GM12878 (cell line): ENCODE measurements around the gene PDS5A. TPM values are rescaled to one million over a fixed set of nuclear protein-coding genes. Genes with fewer than 3 reads are reported as not detected.
"Not testable (repeated sequence)": the region's sequence is repeated elsewhere in the genome, so short reads cannot be mapped to it uniquely, and the experiment has no call there.

Experiments used
- ATAC-seq: fragments of 200-7000 bp; cut with Tn5 transposase; 3 replicates; pipeline ENCODE4 v1.9.1; 2020; ENCODE audit warnings: mild to moderate bottlenecking, moderate library complexity
- BruUV-seq: library from RNA; stranded (reverse); fragments of 400-500 nt; replicated peaks from 2 replicates; lab custom pipeline; 2021; lab: Mats Ljungman, UMichigan
- CTCF ChIA-PET: fragments of 300-600 bp; sonication (Branson Sonifier 250); formaldehyde crosslinking; extraction: SDS; loops from one replicate; lab custom pipeline; 2021; ENCODE audit warnings: inconsistent platforms; lab: Yijun Ruan, JAX
- POLR2A ChIA-PET: fragments of 350-600 bp; formaldehyde crosslinking; extraction: SDS; loops from one replicate; lab custom pipeline; 2021; ENCODE audit warnings: inconsistent platforms; lab: Charles Lee
- RAD21 ChIA-PET: fragments of 300-600 bp; sonication (Branson Sonifier 250); formaldehyde crosslinking; loops from one replicate; lab custom pipeline; 2023; ENCODE audit warnings: antibody characterized with exemption; ENCODE audit not compliant: unreplicated experiment; lab: Charles Lee
- SMC1A ChIA-PET: fragments of 300-600 bp; sonication (Branson Sonifier 250); formaldehyde crosslinking; loops from one replicate; lab custom pipeline; 2023; ENCODE audit not compliant: unreplicated experiment, uncharacterized antibody; lab: Charles Lee
- DNase-seq: peaks from one replicate; pipeline ENCODE4 v3.0.0-alpha.2; 2011; ENCODE audit warnings: low read depth, low spot score
- FAIRE-seq: peaks from 3 replicates; lab custom pipeline; 2011; peaks lifted over from hg19 to GRCh38; lab: Jason Lieb, UNC
- H2AFZ ChIP-seq: 2 replicates; pipeline ENCODE4 v1.6.0; 2011; ENCODE audit warnings: low read depth, low read length, control low read depth; ENCODE audit not compliant: control insufficient read depth
- H3K27ac ChIP-seq: 2 replicates; pipeline ENCODE4 v1.5.1; 2011; ENCODE audit warnings: control low read depth; ENCODE audit not compliant: control insufficient read depth, insufficient read depth
- H3K27me3 ChIP-seq, 2 experiments: replicated peaks in 1 of 2; 2 replicates each; pipeline versions ENCODE4 v1.6.0 to v1.6.1; 2011; ENCODE audit warnings: low read length in 1 of 2; ENCODE audit not compliant: control insufficient read depth in 2 of 2, insufficient read depth in 2 of 2
- H3K36me3 ChIP-seq, 2 experiments: 2 replicates each; pipeline ENCODE4 v1.5.1; 2011; ENCODE audit warnings: low read length in 1 of 2; ENCODE audit not compliant: control insufficient read depth in 2 of 2, insufficient read depth in 2 of 2
- H3K4me1 ChIP-seq: 2 replicates; pipeline ENCODE4 v1.6.1; 2011; ENCODE audit warnings: mild to moderate bottlenecking, low read length, moderate library complexity, mixed read lengths; ENCODE audit not compliant: control insufficient read depth, insufficient read depth
- H3K4me2 ChIP-seq: 2 replicates; pipeline ENCODE4 v1.6.0; 2011; ENCODE audit warnings: control low read depth; ENCODE audit not compliant: control insufficient read depth, insufficient read depth
- H3K4me3 ChIP-seq: fragments of 200-600 bp; sonication (generic); 2 replicates; pipeline ENCODE4 v1.5.1; 2016
- H3K79me2 ChIP-seq: 2 replicates; pipeline ENCODE4 v1.6.0; 2011; ENCODE audit warnings: low read length; ENCODE audit not compliant: control insufficient read depth, insufficient read depth
- H3K9ac ChIP-seq: 2 replicates; pipeline ENCODE4 v1.8.0; 2011; ENCODE audit warnings: low read length, control low read depth, mixed read lengths; ENCODE audit not compliant: control insufficient read depth, insufficient read depth
- H3K9me3 ChIP-seq: replicated peaks from 3 replicates; pipeline ENCODE4 v1.5.1; 2011; ENCODE audit warnings: mild to moderate bottlenecking, low read length; ENCODE audit not compliant: control insufficient read depth, insufficient read depth
- H4K20me1 ChIP-seq: 2 replicates; pipeline ENCODE4 v1.6.0; 2011; ENCODE audit not compliant: control insufficient read depth, insufficient read depth
- CBFB ChIP-seq: IDR thresholded peaks from 2 replicates; pipeline ENCODE4 v1.6.1; 2016; ENCODE audit warnings: antibody characterized with exemption, low read depth
- DPF2 ChIP-seq: fragments of 450-650 bp; IDR thresholded peaks from 2 replicates; pipeline ENCODE4 v1.6.1; 2017; ENCODE audit warnings: mild to moderate bottlenecking
- EGR1 ChIP-seq, 2 experiments: IDR thresholded peaks; 1 replicate in 1 of 2; 2 replicates in 1 of 2; pipeline ENCODE4 v1.6.1; 2011 to 2012; ENCODE audit warnings: low read depth in 2 of 2, low read length in 2 of 2, borderline replicate concordance in 1 of 2, mild to moderate bottlenecking in 1 of 2, moderate library complexity in 1 of 2
- ELK1 ChIP-seq: IDR thresholded peaks from 2 replicates; pipeline ENCODE4 v1.6.1; 2012; ENCODE audit warnings: low read depth, low read length, improper control_type of control experiment
- JUND ChIP-seq: IDR thresholded peaks from 2 replicates; pipeline ENCODE4 v1.6.1; 2012; ENCODE audit warnings: low read depth, mild to moderate bottlenecking, low read length, improper control_type of control experiment, moderate library complexity
- NBN ChIP-seq: fragments of 450-650 bp; IDR thresholded peaks from 2 replicates; pipeline ENCODE4 v1.6.1; 2016
- NR2F1 ChIP-seq: fragments of 450-650 bp; conservative IDR thresholded peaks from 2 replicates; pipeline ENCODE4 v1.6.1; 2017; ENCODE audit warnings: mild to moderate bottlenecking
- POLR2A ChIP-seq: IDR thresholded peaks from 2 replicates; pipeline ENCODE4 v1.6.1; 2011; ENCODE audit warnings: low read depth, mild to moderate bottlenecking, low read length
- TAF1 ChIP-seq: IDR thresholded peaks from 2 replicates; pipeline ENCODE4 v1.6.1; 2011; ENCODE audit warnings: mild to moderate bottlenecking, low read depth, low read length, borderline replicate concordance
- ZNF384 ChIP-seq: IDR thresholded peaks from 2 replicates; pipeline ENCODE4 v1.6.1; 2012; ENCODE audit warnings: low read depth, mild to moderate bottlenecking, low read length, improper control_type of control experiment, borderline replicate concordance
- WGBS: methylation state at CpG from one replicate; pipeline ENCODE4 v1.1.6; 2016; ENCODE audit warnings: low lambda C conversion rate; ENCODE audit not compliant: insufficient replicate concordance, insufficient coverage; ENCODE audit errors: missing lambda C conversion rate; 5-methylcytosine and 5-hydroxymethylcytosine counted together
- in situ Hi-C: fragments of 300-500 bp; cut with MboI; formaldehyde crosslinking; loops from 9 replicates; pipeline ENCODE4 v1.14.3; 2018; ENCODE audit warnings: mixed read lengths
- intact Hi-C: fragments of 100-400 bp; cut with micrococcal nuclease; formaldehyde crosslinking; loops from one replicate; pipeline ENCODE4 v1.14.2; 2022; ENCODE audit not compliant: unreplicated experiment
- polyA plus RNA-seq, 11 experiments: library from polyadenylated mRNA; depleted of rRNA in 4 of 11; unstranded in 6 of 11; stranded (reverse) in 5 of 11; fragments of >200 nt; fragmentation: Nextera tagmentation in 4 of 11; fragmentation: Illumina TruSeq in 1 of 11; extraction: Ambion mirVana in 4 of 11; extraction: Trizol in 1 of 11; gene quantifications; 1 replicate in 1 of 11; 2 replicates in 10 of 11; pipeline versions ENCODE4 v1.2.1 to v1.2.3, GENCODE V29; 2011 to 2016; ENCODE audit warnings: inconsistent platforms in 2 of 11, missing spikeins in 2 of 11, low read depth in 1 of 11
- total RNA-seq, 4 experiments: library from RNA; depleted of rRNA in 3 of 4; stranded (reverse); fragments of >200 nt in 3 of 4; fragmentation: Illumina TruSeq in 1 of 4; extraction: Trizol in 1 of 4; gene quantifications; 2 replicates each; pipeline versions ENCODE4 v1.2.1 to v1.2.3, GENCODE V29; 2013 to 2021

The PDS5A gene
- total and polyA plus RNA-seq, 10 of the 15 experiments (the other 5 are each of a cell fraction or from before 2014, with no cell fraction given), result 13.7 to 69.7 (median 52.3) TPM

DNA sequence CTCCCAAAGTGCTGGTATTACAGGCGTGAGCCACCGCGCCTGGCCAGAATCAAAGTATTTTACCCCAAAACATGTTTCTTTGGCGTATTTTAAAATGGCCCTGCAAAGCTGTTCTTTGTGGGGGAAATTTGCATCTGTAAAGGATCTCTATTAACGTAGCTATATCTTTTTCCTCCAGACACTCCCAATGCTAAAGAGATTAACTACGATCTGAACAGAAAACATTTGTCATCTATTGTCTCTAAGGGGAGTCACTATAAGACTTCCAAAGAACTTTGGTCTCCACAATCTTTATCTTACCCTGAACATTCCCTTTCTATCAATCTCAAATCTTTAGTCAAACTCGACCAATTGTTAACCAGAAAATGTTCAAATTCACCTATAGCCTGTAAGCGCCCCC lies 19.1 kb upstream of the PDS5A start:
- ChIA-PET CTCF (interaction anchor here (1.0 kb wide), 1 partner anchor 11 kb away, joined by 3 read pairs; no protein-coding TSS in a partner anchor), RAD21 (no interaction called here), POLR2A (no interaction called here)
- H3K9ac ChIP-seq, result no peak overlapping the region
- no peak overlapping the region for H3K27ac ChIP-seq
- H3K4me2 ChIP-seq, result no peak overlapping the region
- H2AFZ ChIP-seq, result no peak overlapping the region
- intact Hi-C loops, result no loop called here
- no peaks in the 10 kb centered on the region for H3K36me3 ChIP-seq
- no TSS peak for BruUV-seq
- H3K27me3 ChIP-seq, result no peaks in the 10 kb centered on the region; a peak in 1 of 4 replicates
- TF ChIP-seq DPF2 (no peak), NBN (no peak), ELK1 (no peak), NR2F1 (no peak), POLR2A (no peak), JUND (no peak), EGR1 (IDR thresholded peaks at IDR 0.05; ENCODE audit: borderline replicate concordance in 1 of 2, low read depth in 2 of 2, low read length in 2 of 2) (no peak)
- TF ChIP-seq, all 136 proteins: peak for 0
- DNase-seq (no peak), FAIRE-seq (no peak), ATAC-seq (no peak)
- Histone ChIP-seq H3K4me3 (no peak overlapping the region), H3K79me2 (no peaks in the 10 kb centered on the region), H3K9me3 (no peaks in the 10 kb centered on the region), H4K20me1 (no peaks in the 10 kb centered on the region), H3K4me1 (no peaks in the 10 kb centered on the region)
- SMC1A ChIA-PET, result no interaction called here
- WGBS, result 62% methylated on average over 8 of the region's 8 CpGs
- in situ Hi-C loops, result no loop called here

- Histone ChIP-seq H4K20me1 (no peaks in the 10 kb centered on the region), H3K79me2 (no peaks in the 10 kb centered on the region), H3K4me2 (no peak overlapping the region), H3K27me3 (no peaks in the 10 kb centered on the region; a peak in 1 of 4 replicates), H3K9me3 (no peaks in the 10 kb centered on the region), H3K4me3 (no peak overlapping the region), H3K9ac (no peak overlapping the region)
- no peak for DNase-seq
- POLR2A ChIA-PET, result no interaction called here
- no CpG with 5 or more reads among the region's 1 CpG for WGBS
- no peak for TF ChIP-seq ZNF384
- TF ChIP-seq CBFB, result no peak
- no peak for TF ChIP-seq TAF1
- TF ChIP-seq, all 136 proteins: peak for 0
- ChIA-PET CTCF (interaction anchor here (0.9 kb wide), 1 partner anchor 16 kb away, joined by 4 read pairs; the partner anchor contains the start of gene PDS5A), RAD21 (interaction anchor here (0.6 kb wide), 1 partner anchor 1290 kb away, joined by 4 read pairs; no protein-coding TSS in a partner anchor), SMC1A (interaction anchor here (0.6 kb wide), 2 partner anchors 41 to 429 kb away, joined by 3 read pairs; no protein-coding TSS in a partner anchor)
- intact Hi-C loops (no loop called here), in situ Hi-C loops (no loop called here)
- Histone ChIP-seq H3K4me1 (no peaks in the 10 kb centered on the region), H3K27ac (no peak overlapping the region), H3K36me3 (no peaks in the 10 kb centered on the region), H2AFZ (no peak overlapping the region)
- BruUV-seq, result no TSS peak
- ATAC-seq (no peak), FAIRE-seq (no peak)
Measured at GRCh38 chr4:39994406-39994805, 16.7 kb upstream of the PDS5A start.

DNA sequence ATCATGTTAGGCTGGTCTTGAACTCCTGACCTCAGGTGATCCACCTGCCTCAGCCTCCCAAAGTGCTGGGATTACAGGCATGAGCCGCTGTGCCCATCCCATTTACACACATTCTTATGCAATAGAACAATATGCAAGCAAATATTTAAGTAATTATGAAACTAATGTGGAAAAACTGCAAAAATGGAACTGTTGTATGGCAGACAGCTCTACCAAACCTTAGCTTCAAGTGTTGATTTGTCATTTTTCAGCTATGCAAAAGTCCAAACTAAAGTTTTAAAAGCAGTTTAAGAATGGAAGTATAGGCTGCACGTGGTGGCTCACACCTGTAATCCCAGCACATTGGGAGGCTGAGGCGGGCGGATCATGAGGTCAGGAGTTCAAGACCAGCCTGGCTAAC lies 11.7 kb upstream of the PDS5A start:
- H3K9me3 ChIP-seq, SMC1A ChIA-PET, H3K27me3 ChIP-seq, FAIRE-seq, H2AFZ ChIP-seq, H3K4me3 ChIP-seq, H3K27ac ChIP-seq, H3K79me2 ChIP-seq, H4K20me1 ChIP-seq, H3K4me1 ChIP-seq, ATAC-seq, intact Hi-C loops, BruUV-seq, H3K9ac ChIP-seq, DNase-seq, H3K4me2 ChIP-seq, H3K36me3 ChIP-seq, in situ Hi-C loops: not testable (repeated sequence)
- ChIA-PET RAD21 (interaction anchor here (1.1 kb wide), 1 partner anchor 11 kb away, joined by 3 read pairs; no protein-coding TSS in a partner anchor), CTCF (interaction anchor here (0.7 kb wide), 1 partner anchor 248 kb away, joined by 5 read pairs; no protein-coding TSS in a partner anchor), POLR2A (interaction anchor here (0.5 to 1.1 kb wide), 4 partner anchors 11 to 673 kb away, joined by 4 read pairs; no protein-coding TSS in a partner anchor)
- 62% methylated on average over 4 of the region's 4 CpGs for WGBS
